GM18519 (cell line): ENCODE measurements around the gene ELFN1.

Source experiments
- ATAC-seq: cut with Tn5 transposase; IDR thresholded peaks from one replicate; pipeline ENCODE4 v1.9.1; 2021; ENCODE audit warnings: mild to moderate bottlenecking, moderate library complexity; ENCODE audit not compliant: unreplicated experiment, low FRiP score

Gene ELFN1

DNA sequence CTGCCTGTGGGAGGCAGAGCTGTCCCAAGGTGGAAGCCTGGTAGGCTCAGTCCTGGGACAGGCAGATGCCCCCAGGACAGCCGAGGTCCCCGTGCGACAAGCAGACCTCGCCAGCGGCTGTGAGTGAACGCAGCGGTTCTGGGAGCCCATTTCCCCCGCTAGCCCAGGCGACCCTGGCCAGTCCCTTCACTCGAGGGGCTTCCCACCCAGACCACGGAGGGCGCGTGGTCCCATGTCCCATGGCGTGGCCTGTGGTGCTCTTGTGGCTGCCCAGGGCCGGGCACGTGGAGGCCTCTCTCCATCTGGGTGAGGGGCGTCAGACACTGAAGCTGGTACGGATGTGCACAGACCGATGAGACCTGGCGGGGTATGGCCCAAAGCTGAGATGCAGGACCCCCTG, 67.9 kb downstream of the ELFN1 start:
- ATAC-seq, result no peak

DNA sequence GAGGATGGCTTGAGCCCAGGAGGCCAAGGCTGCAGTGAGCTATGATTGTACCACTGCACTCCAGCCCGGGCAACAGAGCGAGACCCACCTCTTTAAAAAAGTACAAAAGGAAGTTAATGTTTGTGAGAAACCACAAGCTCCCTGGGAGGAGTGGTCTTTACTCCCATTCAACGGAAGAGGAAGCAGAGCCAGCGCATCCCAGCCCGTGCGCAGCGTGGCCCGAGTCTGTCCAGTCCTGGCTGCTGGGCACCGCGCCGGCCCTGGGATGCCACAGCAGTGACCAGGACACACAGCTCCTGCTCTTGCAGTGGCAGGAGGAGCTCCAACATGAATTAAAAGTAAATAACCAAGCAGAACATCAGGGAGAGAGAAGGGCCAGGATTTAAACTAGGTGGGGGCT, 68.4 kb downstream of the ELFN1 start:
- ATAC-seq, result no peak

GRCh38 chr7:1738956-1739355, 68.9 kb downstream of the ELFN1 start:
- no peak for ATAC-seq

DNA sequence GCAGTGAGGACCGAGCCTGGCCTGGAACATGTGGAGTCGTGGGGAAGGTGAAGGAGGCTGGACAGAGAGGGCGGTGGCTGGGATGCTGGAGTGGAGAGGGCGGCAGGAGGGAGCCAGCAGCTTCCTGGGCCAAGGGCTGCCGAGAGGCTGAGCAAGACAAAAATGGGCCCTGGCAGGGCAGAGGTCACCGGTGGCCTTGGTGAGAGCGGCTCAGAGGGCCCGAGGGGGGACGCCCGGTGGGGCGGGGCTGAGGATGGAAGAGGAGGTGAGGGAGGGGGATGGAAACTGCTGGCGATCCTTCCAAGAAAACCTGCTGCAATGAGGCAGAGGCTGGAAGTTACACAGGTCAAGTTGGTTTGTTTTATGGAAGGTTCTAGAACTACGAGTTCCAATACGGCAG, 69.5 kb downstream of the ELFN1 start:
- no peak for ATAC-seq

DNA sequence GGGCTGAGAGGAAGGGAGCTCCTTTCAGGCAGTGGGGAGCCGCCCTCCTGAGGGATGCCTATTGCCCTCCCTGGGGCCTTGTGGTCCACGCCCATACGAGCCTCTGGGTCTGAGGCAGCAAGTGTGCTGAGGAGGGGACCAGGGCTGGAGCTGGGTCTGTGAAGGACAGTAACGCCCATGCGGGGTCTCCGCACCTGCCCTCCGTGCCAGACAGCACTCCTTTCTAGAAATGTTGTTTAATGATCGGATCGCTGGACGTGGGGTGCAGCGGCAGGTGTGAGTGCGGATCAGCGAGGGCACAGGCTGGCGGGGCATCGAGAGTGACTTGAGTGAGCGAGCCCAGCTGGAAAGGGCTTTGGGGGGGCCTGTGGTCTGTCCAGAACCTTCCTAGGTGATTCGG, 70.1 kb downstream of the ELFN1 start:
- no peak for ATAC-seq

- no peak for ATAC-seq
These were observed 71.2 kb downstream of the ELFN1 start for GRCh38 chr7:1741246-1741645.

DNA sequence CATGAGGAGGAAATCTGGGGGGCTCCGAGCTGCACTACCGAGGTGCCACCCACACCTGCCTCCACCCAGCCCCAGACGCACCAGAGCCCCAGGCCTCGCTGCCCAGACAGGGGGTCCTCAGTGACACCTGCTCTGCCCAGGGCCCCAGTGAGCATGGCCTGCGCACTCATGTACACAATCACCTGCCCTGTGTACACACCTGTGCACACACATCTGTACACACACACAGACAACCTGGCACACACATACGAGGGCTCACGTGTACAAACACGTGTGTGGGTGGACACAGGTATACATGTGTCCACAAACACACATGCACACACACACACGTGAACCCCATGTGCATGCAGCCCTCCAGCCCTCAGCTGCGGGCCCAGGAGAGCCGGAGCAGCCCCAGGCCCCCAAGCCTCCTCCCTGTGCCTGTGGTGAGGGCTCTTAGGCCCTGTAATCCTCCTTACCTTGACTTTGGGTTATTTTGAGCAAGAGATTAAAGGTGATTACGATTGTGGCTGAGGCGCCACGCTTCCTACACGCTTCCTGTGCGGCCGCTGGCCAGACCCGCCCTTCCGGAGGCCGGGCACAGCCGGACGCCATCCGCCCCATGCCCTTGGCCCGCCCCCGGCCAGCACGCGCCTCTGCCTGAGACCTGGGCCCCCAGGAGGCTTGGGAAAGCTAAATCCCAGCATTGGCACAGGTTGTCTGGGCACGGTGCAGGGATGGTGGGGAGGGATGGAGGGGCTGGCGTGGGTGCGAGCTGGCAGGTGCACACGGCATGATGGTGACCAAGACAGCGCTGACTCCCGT, 71.9 kb downstream of the ELFN1 start:
- ATAC-seq, result no peak

- no peak for ATAC-seq
These were observed 72.7 kb downstream of the ELFN1 start for GRCh38 chr7:1742555-1743303.

GRCh38 chr7:1743481-1744230, 73.6 kb downstream of the ELFN1 start:
- ATAC-seq, result no peak

DNA sequence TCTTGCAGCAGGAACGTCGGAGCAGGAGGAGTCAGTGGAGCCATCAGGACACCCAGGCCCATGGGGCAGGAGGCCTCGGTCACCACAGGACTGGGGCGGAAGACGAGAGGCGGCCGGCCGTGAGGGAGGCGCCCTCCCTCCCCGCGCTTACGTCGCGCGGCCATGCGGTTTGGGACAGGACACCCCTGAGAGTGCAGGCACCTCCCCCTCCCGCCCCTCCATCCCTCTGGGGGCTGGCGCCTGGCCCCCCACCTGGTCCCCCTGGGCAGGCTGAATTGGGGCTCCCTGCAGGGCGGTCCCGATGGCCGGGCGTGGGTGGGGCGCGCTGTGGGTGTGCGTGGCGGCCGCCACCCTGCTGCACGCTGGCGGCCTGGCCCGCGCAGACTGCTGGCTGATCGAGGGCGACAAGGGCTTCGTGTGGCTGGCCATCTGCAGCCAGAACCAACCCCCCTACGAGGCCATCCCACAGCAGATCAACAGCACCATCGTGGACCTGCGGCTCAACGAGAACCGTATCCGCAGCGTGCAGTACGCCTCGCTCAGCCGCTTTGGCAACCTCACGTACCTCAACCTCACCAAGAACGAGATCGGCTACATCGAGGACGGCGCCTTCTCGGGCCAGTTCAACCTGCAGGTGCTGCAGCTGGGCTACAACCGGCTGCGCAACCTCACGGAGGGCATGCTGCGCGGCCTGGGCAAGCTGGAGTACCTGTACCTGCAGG, 74.4 kb downstream of the ELFN1 start:
- no peak for ATAC-seq

DNA sequence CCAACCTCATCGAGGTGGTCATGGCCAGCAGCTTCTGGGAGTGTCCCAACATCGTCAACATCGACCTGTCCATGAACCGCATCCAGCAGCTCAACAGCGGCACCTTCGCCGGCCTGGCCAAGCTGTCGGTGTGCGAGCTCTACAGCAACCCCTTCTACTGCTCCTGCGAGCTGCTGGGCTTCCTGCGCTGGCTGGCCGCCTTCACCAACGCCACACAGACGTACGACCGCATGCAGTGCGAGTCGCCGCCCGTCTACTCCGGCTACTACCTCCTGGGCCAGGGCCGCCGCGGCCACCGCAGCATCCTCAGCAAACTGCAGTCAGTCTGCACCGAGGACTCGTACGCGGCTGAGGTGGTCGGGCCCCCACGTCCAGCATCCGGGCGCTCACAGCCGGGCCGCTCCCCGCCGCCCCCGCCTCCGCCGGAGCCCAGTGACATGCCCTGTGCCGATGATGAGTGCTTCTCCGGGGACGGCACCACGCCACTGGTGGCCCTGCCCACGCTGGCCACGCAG, 75.0 kb downstream of the ELFN1 start:
- no peak for ATAC-seq

- no peak for ATAC-seq
These were observed 75.8 kb downstream of the ELFN1 start for GRCh38 chr7:1745576-1746490.

GRCh38 chr7:1746491-1746975, 76.5 kb downstream of the ELFN1 start:
- ATAC-seq, result no peak

GRCh38 chr7:1747004-1747801, 77.1 kb downstream of the ELFN1 start:
- no peak for ATAC-seq

- no peak for ATAC-seq
These were observed 78.2 kb downstream of the ELFN1 start for GRCh38 chr7:1748076-1748838.

GRCh38 chr7:1748839-1749173, 78.7 kb downstream of the ELFN1 start:
- no peak for ATAC-seq

DNA sequence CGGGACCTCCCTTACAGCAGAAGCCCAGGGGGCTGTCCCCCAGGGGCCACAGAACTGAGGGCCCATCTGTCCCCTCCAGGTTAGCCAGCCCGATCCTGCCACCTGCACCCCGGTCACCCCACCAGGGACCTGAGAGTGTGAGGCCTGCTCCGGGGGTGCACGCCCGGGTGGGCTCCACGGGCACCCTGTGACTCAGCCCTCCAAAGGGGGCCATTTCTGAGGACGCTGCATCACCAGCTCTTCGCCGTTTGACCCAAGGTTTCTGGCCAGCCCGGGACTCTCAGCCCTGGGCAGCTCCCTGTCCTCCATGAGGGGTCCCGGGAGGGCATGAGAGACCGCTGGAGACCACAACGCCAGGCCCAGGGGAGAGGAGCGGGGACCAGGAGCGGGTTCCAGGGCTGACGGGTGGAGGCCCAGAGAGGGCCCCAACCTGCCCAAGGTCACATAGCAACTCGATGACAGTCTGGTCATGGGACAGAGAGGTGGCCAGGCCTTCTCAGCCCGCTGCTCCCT, 79.3 kb downstream of the ELFN1 start:
- no peak for ATAC-seq
